SIG-M5 treated with dmso at 0.1 percent for 504 hours (cell line): ENCODE results near the gene OR11H12.
"Not testable (repeated sequence)": the region's sequence is repeated elsewhere in the genome, so short reads cannot be mapped to it uniquely, and the experiment has no call there.

ENCODE experiments used
- DNase-seq: peaks from one replicate; lab custom pipeline; 2025; ENCODE audit not compliant: unreplicated experiment; lab: John Stamatoyannopoulos, UW

The OR11H12 gene

GRCh38 chr14:18600817-18601216 is at the start of gene OR11H12:
TSS of gene OR11H12 (plus strand) at chr14:18601117. CDS start at chr14:18601117, 0 bp downstream.
- DNase-seq = not testable (repeated sequence)

- DNase-seq = not testable (repeated sequence)
Measured at GRCh38 chr14:18582908-18583307, 18.0 kb upstream of the OR11H12 start.

GRCh38 chr14:18626610-18627213 is 25.8 kb downstream of the OR11H12 start:
- DNase-seq = not testable (repeated sequence)

GRCh38 chr14:18636066-18636465 is 35.1 kb downstream of the OR11H12 start:
- DNase-seq = not testable (repeated sequence)

- not testable (repeated sequence) for DNase-seq
Measured at GRCh38 chr14:18638032-18638431, 37.1 kb downstream of the OR11H12 start.

GRCh38 chr14:18638785-18639184 is 37.9 kb downstream of the OR11H12 start:
- DNase-seq = not testable (repeated sequence)

GRCh38 chr14:18646075-18646730 is 45.3 kb downstream of the OR11H12 start:
- not testable (repeated sequence) for DNase-seq
